ENCODE data around the gene TM9SF1.

TM9SF1 gene

GRCh38 chr14:24195186-24196070 lies at the start of gene TM9SF1:
TSS of gene TM9SF1 (minus strand) at chr14:24195441. CDS start at chr14:24195019, 422 bp downstream.
- DNase-seq = peak; percentile 89

DNA sequence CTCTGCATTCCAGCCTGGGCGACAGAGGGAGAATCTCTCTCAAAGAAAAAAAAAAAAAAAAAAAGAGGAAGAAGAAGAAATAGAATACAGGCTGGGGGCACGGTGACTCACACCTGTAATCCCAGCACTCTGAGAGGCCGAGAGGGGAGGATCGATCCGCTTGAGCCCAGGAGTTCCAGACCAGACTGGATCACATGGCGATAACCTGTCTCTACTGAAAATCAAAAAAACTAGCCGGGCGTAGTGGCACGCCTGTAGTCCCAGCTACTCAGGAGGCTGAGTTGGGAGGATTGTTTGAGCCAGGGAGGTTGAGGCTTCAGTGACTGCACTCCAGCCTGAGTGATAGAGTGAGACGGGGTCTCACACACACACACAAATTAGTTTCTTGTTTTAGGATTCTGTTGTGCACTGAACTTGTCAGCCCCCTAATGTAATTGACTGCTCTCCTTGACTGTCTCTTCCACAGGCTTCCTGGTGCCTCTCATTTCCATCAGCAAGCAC lies 48.1 kb upstream of the TM9SF1 start:
- peak; percentile 50 for DNase-seq

DNA sequence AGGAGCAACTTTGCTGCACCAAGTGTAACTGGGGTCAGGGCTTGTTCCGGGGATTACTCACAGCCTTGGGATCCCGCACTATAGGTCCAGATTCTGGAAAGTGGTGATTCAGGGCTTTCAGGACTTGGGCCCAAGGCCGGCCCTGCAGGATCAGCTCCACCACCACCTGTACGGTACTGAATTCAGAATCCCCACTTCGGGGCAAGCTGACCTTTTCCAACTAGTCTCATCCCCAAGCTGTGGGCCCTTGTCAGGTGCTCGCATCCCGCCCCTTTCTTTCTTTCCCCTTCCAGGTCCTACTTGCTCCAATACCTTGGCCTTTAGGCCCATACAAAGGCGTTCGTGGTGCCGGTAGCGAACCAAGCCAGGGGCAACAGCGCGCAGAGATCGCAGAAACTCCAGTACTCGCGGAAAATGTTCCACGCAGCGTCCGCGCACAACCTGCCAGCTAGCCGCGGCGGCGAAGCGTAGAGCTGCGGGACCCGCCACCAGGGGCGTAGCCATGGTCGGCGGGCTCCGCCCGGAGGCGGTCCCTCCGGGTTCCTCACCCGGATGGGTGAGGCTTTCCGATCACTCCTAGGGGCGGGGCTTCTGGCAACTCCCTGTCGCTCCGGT lies 46.7 kb upstream of the TM9SF1 start:
- peak; percentile 92 for DNase-seq

DNA sequence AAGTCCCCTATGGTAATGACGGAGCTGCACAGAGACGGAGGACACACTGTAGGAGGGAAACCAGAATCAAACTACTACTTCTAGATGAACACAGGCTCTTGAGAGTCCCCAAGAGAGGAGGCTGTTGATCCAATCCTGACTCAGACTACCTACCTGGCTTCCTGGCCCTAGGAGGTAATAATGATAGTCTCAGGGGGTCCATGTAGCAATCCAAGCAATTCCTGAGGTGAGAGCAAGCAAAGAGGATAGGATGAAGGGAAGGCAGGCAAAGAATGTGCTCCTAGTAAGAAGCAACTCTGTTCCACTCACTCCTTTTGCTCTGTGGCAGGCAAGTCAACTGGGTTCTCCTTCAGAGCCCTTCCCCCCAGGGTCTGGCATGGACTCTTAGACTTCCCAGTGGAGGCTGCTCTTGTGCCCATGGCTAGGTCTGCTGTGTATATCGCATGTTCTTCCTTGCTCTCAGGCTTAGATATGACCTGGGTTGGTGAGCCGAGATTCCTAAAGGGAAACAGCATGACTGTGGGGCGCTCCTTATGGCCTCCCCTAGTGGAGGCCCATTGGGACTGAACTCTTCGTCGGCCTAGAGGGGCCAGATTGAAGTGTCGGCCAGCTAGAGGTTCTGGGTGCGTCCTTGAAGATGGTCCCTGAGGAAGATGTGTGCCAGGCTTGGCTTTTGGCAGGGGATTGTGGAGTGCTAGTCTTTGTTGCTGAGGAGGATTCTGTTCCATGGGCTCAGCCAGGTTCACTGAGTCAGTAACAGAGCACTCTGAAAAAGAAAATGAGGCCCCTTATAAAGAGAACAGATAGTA lies 45.1 kb upstream of the TM9SF1 start:
- no peak for DNase-seq

DNA sequence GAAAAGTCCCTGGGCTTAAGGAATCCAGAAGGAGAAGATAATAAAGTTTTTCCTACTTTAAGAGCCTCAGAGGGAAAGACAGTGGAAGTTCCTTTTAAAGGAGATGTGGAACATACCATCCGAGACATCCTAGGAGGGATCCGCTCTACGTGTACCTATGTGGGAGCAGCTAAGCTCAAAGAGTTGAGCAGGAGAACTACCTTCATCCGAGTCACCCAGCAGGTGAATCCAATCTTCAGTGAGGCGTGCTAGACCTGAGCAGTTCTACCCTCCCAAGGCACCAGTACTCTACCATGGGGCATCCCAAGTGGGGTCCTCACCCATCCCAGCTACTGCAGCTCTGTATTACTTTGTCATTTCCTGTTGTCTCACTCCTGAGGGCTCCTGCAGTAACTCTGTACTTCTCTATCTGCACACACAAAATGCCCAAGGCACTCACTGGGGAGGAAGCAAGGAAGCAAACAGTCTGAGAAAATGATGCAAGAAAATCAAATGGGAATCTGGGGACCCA lies 43.3 kb upstream of the TM9SF1 start:
- DNase-seq = no peak

DNA sequence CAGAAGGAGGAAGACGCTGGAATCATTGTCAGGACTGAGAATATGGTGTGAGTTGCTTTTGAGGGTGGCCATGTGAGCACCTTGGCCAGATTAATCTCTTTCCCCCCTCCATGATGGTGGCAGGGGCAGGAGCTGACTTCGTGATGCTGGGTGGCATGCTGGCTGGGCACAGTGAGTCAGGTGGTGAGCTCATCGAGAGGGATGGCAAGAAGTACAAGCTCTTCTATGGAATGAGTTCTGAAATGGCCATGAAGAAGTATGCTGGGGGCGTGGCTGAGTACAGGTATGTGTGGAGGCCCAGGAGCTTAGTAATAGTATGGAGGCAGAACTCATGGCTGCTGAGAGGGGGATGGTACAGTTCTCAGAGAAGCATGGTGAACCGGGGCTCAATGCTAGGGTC lies 42.9 kb upstream of the TM9SF1 start:
- no peak for DNase-seq

GRCh38 chr14:24237463-24237955 lies 42.3 kb upstream of the TM9SF1 start:
- DNase-seq = no peak

DNA sequence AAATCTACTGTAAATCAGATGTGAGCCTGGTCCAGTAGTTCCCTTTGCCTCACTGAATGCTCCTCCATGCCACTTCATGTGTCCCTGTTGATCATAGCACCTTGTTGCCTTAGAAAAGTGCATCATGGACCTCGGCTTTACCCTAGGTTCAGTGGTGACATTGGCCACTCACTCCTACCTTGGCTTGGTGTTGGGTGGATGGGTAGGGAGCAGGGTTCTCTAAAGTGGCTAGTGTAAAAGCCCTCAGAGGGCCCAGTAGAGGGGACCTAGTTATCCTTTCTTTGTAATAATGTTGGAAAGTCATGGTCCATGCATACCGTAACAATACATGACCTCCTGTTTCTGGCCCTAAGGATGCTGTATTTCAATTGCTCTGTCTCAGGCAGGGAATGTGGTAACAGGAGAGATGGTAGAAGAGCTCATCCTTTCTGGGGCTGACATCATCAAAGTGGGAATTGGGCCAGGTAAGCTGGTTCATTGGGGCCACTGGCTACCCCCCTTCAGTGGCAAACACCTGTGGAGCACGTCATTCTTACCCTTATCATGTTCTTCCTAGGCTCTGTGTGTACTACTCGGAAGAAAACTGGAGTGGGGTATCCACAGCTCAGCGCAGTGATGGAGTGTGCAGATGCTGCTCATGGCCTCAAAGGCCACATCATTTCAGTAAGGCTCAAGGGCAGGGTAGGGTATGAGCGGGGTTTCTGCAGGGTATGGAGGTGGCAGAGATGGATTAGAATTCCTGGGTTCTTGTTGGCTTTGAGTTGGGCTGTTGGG lies 41.6 kb upstream of the TM9SF1 start:
- DNase-seq = no peak

DNA sequence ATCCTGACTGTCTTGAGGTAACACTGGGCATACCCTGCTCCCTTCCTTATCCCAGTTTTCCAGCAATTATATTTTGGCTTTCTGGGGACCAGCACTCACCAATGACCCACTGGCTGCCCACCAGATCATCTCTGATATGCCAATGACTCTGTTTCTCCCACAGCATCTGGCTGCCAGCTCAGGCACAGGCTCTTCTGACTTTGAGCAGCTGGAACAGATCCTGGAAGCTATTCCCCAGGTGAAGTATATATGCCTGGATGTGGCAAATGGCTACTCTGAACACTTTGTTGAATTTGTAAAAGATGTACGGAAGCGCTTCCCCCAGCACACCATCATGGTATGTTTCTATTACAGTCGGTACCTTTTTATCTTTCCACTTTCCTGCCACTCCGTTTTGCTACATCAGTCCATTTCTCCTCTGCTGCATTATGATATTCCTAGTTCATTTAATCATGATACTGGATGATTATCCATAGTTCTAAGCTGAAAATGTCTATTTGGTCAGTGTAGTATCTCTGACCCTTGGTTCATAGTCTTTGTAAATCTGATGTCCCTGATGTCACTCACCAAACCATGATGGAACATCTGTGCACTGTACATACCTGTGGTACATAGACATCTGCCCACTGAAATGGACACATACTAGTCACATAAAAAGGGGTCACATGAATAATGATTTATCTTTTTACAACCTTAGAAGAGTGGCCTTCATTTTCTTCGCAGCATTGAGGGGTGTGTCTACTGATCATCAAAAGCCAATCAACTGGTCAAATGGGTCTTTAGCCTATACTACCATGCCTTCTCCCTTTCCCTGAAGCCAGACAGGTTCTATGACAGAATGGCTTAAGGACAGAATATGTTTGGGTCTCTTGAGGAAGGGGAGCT lies 40.8 kb upstream of the TM9SF1 start:
- DNase-seq = no peak

GRCh38 chr14:24234095-24235005 lies 39.1 kb upstream of the TM9SF1 start:
- no peak for DNase-seq

- no peak for DNase-seq
Observed at GRCh38 chr14:24233538-24233866, 38.3 kb upstream of the TM9SF1 start.

GRCh38 chr14:24232645-24233537 lies 37.6 kb upstream of the TM9SF1 start, which contains the start of gene GMPR2:
TSS of gene GMPR2 (plus strand) at chr14:24232929. CDS start at chr14:24233254, 325 bp downstream.
- DNase-seq = no peak

DNA sequence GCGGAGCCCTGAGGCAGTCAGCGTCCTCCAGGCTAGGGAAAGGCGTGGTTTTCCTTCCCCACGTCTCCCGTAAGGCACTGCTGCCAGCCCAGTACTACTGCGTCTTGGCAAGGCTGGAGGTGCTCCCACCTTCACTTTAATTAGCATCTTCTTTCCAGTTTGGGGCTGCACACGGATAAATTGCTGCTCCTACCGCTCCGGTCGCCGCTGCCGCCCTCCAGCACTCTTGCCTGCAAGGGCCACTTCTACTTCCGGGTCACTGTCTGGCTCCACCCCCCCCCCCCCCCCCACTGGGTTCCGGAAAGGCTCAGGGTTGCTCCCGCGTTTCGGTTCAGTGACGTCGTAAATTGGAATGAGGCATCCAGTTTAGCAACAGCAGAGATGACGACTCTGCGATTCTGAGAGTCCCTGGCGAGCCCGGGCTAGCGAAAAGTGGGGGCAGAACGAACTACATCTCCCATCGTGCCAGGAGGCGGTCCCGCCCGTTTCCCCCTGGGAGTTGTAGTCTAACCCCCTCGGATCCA lies 36.9 kb upstream of the TM9SF1 start, which contains the start of gene NEDD8:
Gene NEDD8 (minus strand): TSS at position 247 of the 524 bp plus-strand sequence. CDS start 100 bp downstream, at position 147.
- peak; percentile 98 for DNase-seq

DNA sequence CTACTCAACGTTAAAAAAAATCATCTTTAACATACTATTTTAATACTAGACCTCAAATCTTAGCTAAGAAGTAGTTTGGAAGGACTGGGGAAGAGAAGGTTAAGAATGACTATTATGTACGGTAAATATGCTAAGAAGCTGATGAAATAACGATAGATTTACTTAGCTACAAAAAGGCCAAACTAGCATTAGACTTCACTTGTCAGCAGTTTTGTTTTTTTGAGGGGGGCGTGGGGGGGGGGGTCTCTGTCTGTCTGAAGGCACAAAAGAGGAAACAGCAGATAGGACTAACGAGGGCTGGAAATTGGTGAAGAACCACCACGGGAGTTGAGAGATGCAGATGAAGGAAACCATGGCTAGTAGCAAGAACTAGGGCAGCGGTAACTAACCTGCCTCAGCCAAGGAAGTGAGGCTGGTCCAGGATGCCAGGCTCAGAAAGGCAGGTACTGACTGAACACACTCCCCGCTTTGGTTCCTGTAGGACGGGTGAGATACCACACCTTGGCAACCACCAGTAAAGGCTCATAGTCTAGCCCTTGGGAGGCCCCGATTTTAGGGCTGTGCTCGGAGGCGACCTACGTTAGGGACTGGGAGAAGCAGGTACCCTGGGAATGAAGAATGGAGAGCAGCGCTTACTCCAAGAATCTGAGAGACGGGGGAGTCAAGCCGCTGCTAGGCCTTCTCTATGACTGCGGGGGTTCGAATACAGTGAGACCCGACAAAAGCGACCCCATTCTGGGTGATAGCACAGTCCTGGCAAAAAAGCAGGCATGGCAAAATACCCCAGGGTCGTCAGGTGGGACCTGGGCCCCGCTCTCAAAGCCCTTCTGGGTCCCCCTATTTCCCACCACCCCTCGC lies 36.3 kb upstream of the TM9SF1 start:
- DNase-seq = no peak

- no peak for DNase-seq
Observed at GRCh38 chr14:24228902-24229301, 33.7 kb upstream of the TM9SF1 start.

DNA sequence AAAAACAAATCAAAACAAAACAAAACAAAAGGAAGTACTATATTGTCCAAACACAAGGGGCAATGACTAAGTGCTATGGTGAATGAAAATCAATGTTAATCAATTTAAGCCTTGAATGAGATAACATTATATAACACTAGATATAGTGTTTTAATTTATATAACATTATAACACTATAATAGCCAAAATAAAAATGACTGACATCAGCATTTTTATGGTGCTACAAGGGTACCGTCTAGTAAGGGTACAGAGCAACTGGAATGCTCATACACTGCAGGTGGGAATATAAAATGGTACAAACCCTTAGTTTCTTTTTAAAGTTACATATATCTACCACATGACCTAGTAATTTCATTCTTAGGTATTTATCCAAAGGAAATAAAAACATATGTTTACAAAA lies 31.2 kb upstream of the TM9SF1 start:
- DNase-seq = no peak

- peak; percentile 92 for DNase-seq
Observed at GRCh38 chr14:24224618-24225071, 29.4 kb upstream of the TM9SF1 start.

Data from fibroblast of skin of right biceps (primary cell).